ENCODE results near the gene LTC4S. TPM values are rescaled to one million over a fixed set of nuclear protein-coding genes. Genes with fewer than 3 reads are reported as not detected.
A peak's percentile ranks its signal among the peaks of the same experiment; 100 is the strongest.

Gene LTC4S
- total and polyA plus RNA-seq, 12 donors: 5.4 to 20.0 (median 8.8) TPM

GRCh38 chr5:179797741-179798140 is 4.0 kb downstream of the LTC4S start:
- WGBS, 2 donors: 95% methylated on average over 21 to 30 of the region's 30 CpGs
- H3K9me3 ChIP-seq: no peaks in the 10 kb centered on the region
- H3K4me1 ChIP-seq: peaks cover 30 to 59% (median 52%) of the 10 kb centered on the region in 9 donors
- H3K4me3 ChIP-seq: peak overlapping the region in 1 of 10 donors; percentile 3
- TF ChIP-seq CTCF (IDR thresholded peaks at IDR 0.05): no peak
- ATAC-seq (no peak), DNase-seq (no peak)
- H3K27ac ChIP-seq: no peak overlapping the region
- no peaks in the 10 kb centered on the region for H3K27me3 ChIP-seq
- intact Hi-C loops (cut with DNase I): loop anchor here in 4 of 10 donors (2.0 to 5.0 kb wide), 2 partner anchors 35 kb away; no protein-coding TSS in a partner anchor
- peaks cover 0 to 56% (median 40%) of the 10 kb centered on the region in 9 donors for H3K36me3 ChIP-seq

- no peaks in the 10 kb centered on the region for H3K9me3 ChIP-seq
- DNase-seq: no peak
- H3K36me3 ChIP-seq: peaks cover 0 to 58% (median 40%) of the 10 kb centered on the region in 9 donors
- WGBS, 2 donors: 95 to 96% methylated on average over 23 of the region's 23 CpGs
- no peak for TF ChIP-seq CTCF (IDR thresholded peaks at IDR 0.05)
- intact Hi-C loops (cut with DNase I): loop anchor here in 3 of 10 donors (5.0 kb wide), 1 partner anchor 36 kb away; no protein-coding TSS in a partner anchor
- H3K4me1 ChIP-seq: peaks cover 25 to 59% (median 52%) of the 10 kb centered on the region in 9 donors
- no peak for ATAC-seq
- no peak overlapping the region for H3K27ac ChIP-seq
- H3K27me3 ChIP-seq: no peaks in the 10 kb centered on the region
- peak overlapping the region in 1 of 10 donors; percentile 3 for H3K4me3 ChIP-seq
Measured at GRCh38 chr5:179798144-179798770, 4.5 kb downstream of the LTC4S start.

DNA sequence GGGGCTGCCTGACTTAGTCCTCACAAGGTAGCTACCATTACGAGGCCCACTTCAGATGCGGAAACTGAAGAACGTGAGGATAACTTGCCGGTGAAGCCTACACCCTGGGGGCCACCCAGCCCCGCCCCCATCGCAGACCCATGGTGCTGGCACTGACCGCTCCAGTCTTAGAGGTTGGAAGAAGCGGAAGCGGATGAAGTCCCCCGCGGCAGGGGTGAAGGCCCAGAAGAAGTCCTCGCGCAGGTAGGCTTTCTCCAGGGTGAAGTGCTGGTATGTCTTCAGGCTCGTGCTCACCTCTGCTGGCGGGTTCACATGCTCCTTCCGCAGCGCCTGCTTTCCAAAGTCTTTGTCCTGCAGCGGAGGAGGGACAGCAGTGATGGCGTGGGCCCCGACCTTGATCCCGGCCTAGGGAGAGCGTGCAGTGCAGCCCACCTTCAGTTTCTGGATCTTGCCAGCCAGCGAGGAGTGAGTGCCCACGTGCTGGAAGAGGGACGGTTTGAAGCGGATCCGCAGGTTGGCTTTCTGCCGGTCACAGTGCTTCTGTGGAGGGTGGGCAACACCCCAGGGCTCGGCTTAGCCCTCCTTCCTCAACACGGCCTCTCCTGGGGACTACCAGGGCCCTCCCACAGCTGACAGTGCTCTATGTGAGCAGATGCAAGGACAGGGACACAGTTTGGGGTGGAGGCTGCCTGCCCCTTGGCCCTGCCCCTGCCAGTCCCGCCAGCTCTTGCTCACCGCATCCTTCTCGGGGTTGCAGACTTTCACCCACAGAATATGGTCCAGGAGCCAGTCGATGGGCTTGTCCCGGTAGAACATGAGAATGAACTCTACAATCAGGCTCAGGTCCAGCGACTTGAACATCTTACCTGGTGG is 5.2 kb downstream of the LTC4S start:
- no peak overlapping the region for H3K27ac ChIP-seq
- no peak for ATAC-seq
- H3K36me3 ChIP-seq: peaks cover 0 to 58% (median 40%) of the 10 kb centered on the region in 9 donors
- WGBS, 2 donors: 95 to 98% methylated on average over 36 of the region's 36 CpGs
- intact Hi-C loops (cut with DNase I): loop anchor here in 3 of 10 donors (5.0 kb wide), 1 partner anchor 37 kb away; no protein-coding TSS in a partner anchor
- no peak overlapping the region for H3K4me3 ChIP-seq
- peaks cover 24 to 59% (median 52%) of the 10 kb centered on the region in 9 donors for H3K4me1 ChIP-seq
- TF ChIP-seq CTCF (IDR thresholded peaks at IDR 0.05): no peak
- no peaks in the 10 kb centered on the region for H3K9me3 ChIP-seq
- H3K27me3 ChIP-seq: no peaks in the 10 kb centered on the region
- DNase-seq: no peak

GRCh38 chr5:179799644-179799973 is 5.8 kb downstream of the LTC4S start:
- no peak for TF ChIP-seq CTCF (IDR thresholded peaks at IDR 0.05)
- Histone ChIP-seq H3K27me3 (no peaks in the 10 kb centered on the region), H3K9me3 (no peaks in the 10 kb centered on the region), H3K27ac (no peak overlapping the region), H3K36me3 (peaks cover 0 to 58% (median 40%) of the 10 kb centered on the region in 9 donors), H3K4me3 (no peak overlapping the region), H3K4me1 (peaks cover 22 to 59% (median 52%) of the 10 kb centered on the region in 9 donors)
- DNase-seq (no peak), ATAC-seq (no peak)
- intact Hi-C loops (cut with DNase I): loop anchor here in 3 of 10 donors (5.0 kb wide), 1 partner anchor 37 kb away; no protein-coding TSS in a partner anchor
- 94% methylated on average over 5 of the region's 5 CpGs for WGBS, 2 donors

Measured in heart right ventricle (tissue), 16 donors.